ENCODE measurements around the gene RPL13A. TPM values are rescaled to one million over a fixed set of nuclear protein-coding genes. Genes with fewer than 3 reads are reported as not detected.

Gene RPL13A
- total and polyA plus RNA-seq, 2 of the 13 experiments (the other 11 are each of a cell fraction or from before 2014, with no cell fraction given), result 2,601 to 3,407 TPM

- Histone ChIP-seq H3K27ac (ENCODE audit: extremely low read length, insufficient read depth, low read length) (no peak overlapping the region), H3K4me3 (replicated peaks in 1 of 3; ENCODE audit: insufficient read depth in 1 of 3, low read depth in 2 of 3, low read length in 3 of 3) (no peak overlapping the region), H3K9me3 (ENCODE audit: low read length) (no peaks in the 10 kb centered on the region), H3K4me2 (ENCODE audit: low read depth, low read length) (no peak overlapping the region), H3K4me1 (ENCODE audit: insufficient read depth, low read length) (0 out of 2 replicates have a peak, but pooled peaks cover under 1% of the 10 kb centered on the region), H3K9ac (ENCODE audit: insufficient read depth, low read depth, low read length) (no peak overlapping the region), H3K27me3 (ENCODE audit: control insufficient read depth in 1 of 2, insufficient read depth in 2 of 2, low read length in 2 of 2) (no peaks in the 10 kb centered on the region; a peak in 1 of 5 replicates), H2AFZ (ENCODE audit: low read length) (no peak overlapping the region), H3K79me2 (ENCODE audit: insufficient read depth, low read length) (no peaks in the 10 kb centered on the region), H3K36me3 (replicated peaks in 1 of 2; ENCODE audit: control insufficient read depth in 1 of 2, insufficient read depth in 2 of 2, low read length in 2 of 2) (peaks cover 1 to 6% of the 10 kb centered on the region in 2 experiments; a peak in 2 of 5 replicates), H4K20me1 (ENCODE audit: insufficient read depth, low read length) (no peaks in the 10 kb centered on the region)
- ChIA-PET CTCF (ENCODE audit: low intra/inter-chr PET ratio, low total read pairs) (no interaction called here), POLR2A (no interaction called here)
- in situ Hi-C loops (cut with HindIII; ENCODE audit: extremely low pct_ligation_motif_present, low pct_unique_long_range_greater_than_20kb), result no loop called here
- BruUV-seq (replicated peaks), result no TSS peak
- WGBS (ENCODE audit: low lambda C conversion rate), result 96% methylated on average over 12 of the region's 19 CpGs
- intact Hi-C loops (cut with micrococcal nuclease; ENCODE audit: unreplicated experiment), result no loop called here
- ATAC-seq (no peak), DNase-seq (ENCODE audit: low spot score) (no peak), FAIRE-seq (no peak)
- 0 out of 2 replicates have a peak, but pooled peaks have one; percentile 17 for TF ChIP-seq RBFOX2 (IDR thresholded peaks at IDR 0.05; ENCODE audit: low read depth, low read length)
- TF ChIP-seq ZNF7 (CRISPR knock-in tag; IDR thresholded peaks at IDR 0.05), result no peak
- no peak for TF ChIP-seq MATR3 (CRISPR knock-in tag; IDR thresholded peaks at IDR 0.05)
Observed at GRCh38 chr19:49468199-49468598, 19.2 kb upstream of the RPL13A start.

- intact Hi-C loops (cut with micrococcal nuclease; ENCODE audit: unreplicated experiment) (no loop called here), in situ Hi-C loops (cut with HindIII; ENCODE audit: extremely low pct_ligation_motif_present, low pct_unique_long_range_greater_than_20kb) (no loop called here)
- Histone ChIP-seq H4K20me1 (ENCODE audit: insufficient read depth, low read length) (no peaks in the 10 kb centered on the region), H3K9ac (ENCODE audit: insufficient read depth, low read depth, low read length) (no peak overlapping the region), H3K4me1 (ENCODE audit: insufficient read depth, low read length) (peaks cover 6% of the 10 kb centered on the region; the same call in 1 of the 2 replicates), H3K27ac (ENCODE audit: extremely low read length, insufficient read depth, low read length) (no peak overlapping the region), H2AFZ (ENCODE audit: low read length) (no peak overlapping the region), H3K4me2 (ENCODE audit: low read depth, low read length) (no peak overlapping the region), H3K9me3 (ENCODE audit: low read length) (no peaks in the 10 kb centered on the region), H3K36me3 (replicated peaks in 1 of 2; ENCODE audit: control insufficient read depth in 1 of 2, insufficient read depth in 2 of 2, low read length in 2 of 2) (peaks cover 1 to 6% of the 10 kb centered on the region in 2 experiments; a peak in 2 of 5 replicates), H3K79me2 (ENCODE audit: insufficient read depth, low read length) (no peaks in the 10 kb centered on the region), H3K4me3 (replicated peaks in 1 of 3; ENCODE audit: insufficient read depth in 1 of 3, low read depth in 2 of 3, low read length in 3 of 3) (no peak overlapping the region), H3K27me3 (ENCODE audit: control insufficient read depth in 1 of 2, insufficient read depth in 2 of 2, low read length in 2 of 2) (no peaks in the 10 kb centered on the region; a peak in 1 of 5 replicates)
- TF ChIP-seq JUNB (CRISPR knock-in tag; IDR thresholded peaks at IDR 0.05; ENCODE audit: borderline replicate concordance) (no peak), ARNT (IDR thresholded peaks at IDR 0.05) (no peak), SIN3B (IDR thresholded peaks at IDR 0.05; ENCODE audit: low read length) (no peak), CBX1 (IDR thresholded peaks at IDR 0.05; ENCODE audit: low read depth) (no peak), NFYC (CRISPR knock-in tag; IDR thresholded peaks at IDR 0.05) (no peak), ZBTB2 (CRISPR knock-in tag; IDR thresholded peaks at IDR 0.05; ENCODE audit: low read depth) (no peak)
- WGBS (ENCODE audit: low lambda C conversion rate), result 95% methylated on average over 15 of the region's 15 CpGs
- ATAC-seq, result no peak
- BruUV-seq (replicated peaks), result no TSS peak
- no peak for DNase-seq (ENCODE audit: low spot score)
- ChIA-PET CTCF (ENCODE audit: low intra/inter-chr PET ratio, low total read pairs) (no interaction called here), POLR2A (no interaction called here)
- no peak for FAIRE-seq
Observed at GRCh38 chr19:49468746-49469447, 18.5 kb upstream of the RPL13A start.

All from HepG2 (cell line).